HG03442 (cell line): ENCODE measurements around the gene COL16A1.

Experiments used
- ATAC-seq: cut with Tn5 transposase; IDR thresholded peaks from one replicate; pipeline ENCODE4 v1.9.1; 2021; ENCODE audit warnings: mild to moderate bottlenecking, moderate library complexity; ENCODE audit not compliant: unreplicated experiment

Gene COL16A1

GRCh38 chr1:31668303-31668883, 35.4 kb downstream of the COL16A1 start:
- no peak for ATAC-seq

DNA sequence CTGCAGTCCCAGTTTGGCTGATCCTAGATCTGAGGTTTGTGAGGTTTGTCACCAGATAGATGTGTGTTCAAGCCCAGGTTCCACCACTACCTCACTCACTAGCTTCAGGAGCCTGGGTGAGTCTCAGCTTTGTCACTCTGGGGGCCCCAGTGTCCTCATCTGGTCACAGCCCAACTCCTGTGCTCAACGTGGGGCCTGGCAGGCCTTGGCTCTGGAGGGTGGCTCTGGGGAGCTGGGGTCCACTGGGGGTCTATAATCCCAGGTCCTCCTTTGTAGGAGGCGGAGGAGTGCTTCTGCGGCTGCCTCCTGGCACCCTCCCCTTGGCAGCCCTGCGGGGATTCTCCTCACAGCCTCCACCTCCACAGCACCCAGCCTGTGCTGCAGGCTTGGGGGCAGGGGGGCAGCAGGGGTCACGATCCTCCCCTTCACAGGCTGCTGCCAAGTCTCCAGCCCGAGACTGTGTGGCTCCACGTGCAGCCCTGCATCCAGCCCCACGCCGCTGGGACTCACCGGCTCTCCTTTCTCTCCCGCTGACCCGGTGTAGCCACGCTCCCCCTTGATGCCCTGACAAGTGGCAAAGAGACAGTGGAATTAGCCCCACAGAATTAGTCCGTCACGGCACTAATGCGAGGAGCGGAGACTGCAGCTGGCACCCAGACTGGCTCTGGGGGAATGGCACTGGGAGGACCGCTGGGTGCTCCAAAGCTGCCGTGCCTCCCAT, 36.6 kb downstream of the COL16A1 start:
- ATAC-seq, result no peak

DNA sequence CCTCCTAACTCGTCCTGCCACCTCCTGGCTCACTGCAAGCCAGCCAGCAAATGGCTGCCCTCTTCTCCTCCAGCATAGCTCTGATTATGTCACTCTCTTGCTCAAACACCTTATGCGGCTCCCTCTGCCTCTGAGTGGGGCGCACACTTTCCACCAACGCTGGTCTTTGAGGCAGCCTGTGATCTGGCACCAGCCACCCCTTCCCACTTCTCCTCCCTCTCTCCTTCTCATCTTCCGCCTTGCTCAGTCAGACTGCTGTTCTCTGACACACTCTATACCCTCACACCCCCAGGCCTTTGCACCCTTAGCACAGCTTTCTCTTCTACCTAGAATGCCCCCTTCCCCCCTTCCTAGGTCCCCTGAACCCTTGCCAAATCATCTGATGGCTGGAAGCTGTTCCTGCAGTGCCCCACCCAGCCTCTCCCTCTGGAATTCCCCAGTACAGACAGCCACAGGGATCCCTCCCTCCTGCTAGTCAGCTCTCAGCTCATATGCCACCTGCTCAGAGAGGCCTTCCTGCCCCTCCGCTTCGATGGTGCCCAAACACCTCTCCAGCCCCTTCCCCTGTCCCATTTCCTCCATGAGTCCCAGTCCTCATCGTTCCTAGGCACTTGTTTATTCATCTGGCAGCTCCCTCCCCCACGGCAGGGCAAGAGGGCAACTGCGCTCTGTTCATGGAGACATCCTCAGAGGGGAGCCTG, 37.4 kb downstream of the COL16A1 start:
- no peak for ATAC-seq

DNA sequence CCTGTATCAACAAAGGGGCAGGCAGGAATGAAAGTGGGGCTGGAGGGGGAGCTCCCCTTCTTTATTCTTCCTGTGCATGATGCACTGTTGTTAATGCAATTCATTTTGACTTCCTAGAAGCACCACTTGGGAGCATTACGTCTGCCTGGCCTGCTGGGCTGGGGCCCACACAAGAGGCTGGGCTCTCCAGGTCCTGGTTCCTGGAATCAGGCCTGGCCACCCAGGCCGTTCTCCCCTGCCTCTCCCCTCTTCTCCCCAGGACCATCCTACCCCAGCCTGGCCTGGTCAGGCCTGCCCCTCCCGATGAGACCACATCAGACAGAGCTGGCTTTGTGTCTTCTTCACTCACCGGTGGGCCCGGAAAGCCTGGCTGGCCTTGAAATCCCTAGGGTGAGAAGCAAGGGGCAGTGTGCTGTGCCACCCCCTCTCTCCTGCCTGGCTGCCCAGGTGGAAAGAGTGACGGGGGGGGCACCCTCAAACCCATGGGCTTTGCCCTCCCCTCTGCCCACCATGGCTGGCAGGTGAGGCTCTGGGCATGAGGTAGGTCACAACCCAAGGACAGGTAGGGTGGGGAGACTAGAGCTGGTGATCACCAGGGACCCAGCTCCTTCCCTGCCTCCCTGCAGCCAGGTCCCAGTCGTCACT, 38.5 kb downstream of the COL16A1 start:
- ATAC-seq, result no peak

GRCh38 chr1:31664528-31664927, 39.3 kb downstream of the COL16A1 start:
- ATAC-seq, result no peak

DNA sequence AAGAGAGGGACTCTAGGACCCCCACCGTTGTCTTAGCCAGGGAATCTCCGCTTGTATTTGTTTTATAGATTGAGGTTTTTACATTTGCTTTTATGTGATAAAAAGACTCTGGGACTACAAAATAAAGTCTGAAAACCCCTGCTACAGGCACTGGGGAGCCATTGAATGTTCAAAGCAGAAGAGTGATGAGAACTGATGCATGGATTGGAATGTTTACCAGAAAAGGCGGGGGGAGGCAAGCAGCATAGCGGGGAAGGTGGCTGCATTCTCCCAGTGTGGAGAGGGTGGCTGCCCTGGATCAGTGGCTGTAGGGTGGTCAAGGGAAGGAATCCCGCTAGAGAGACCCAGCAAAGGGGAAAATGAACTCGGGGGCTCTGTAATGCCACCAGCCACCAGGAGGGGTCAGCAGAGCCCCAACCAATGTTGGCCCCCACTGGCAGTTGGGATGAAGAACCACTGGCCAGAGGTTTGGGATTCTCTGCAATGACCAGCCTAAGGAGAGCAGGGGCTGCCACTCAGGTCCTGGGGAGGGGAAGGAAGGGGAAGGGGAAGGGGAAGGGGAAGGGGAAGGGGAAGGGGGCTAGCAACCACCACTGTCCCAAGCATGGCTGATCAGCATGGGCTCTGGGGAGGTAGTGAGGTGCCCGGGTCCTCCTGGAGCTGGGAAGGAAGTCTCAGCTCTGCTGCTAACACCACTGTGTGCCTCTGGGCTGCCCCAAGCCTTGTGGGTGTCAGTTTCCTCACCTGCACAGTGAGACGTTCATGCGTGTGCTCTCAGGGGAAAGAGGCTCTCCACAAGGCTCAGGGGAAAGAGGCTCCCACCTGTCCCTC, 40.0 kb downstream of the COL16A1 start:
- ATAC-seq, result no peak

GRCh38 chr1:31662463-31662862, 41.4 kb downstream of the COL16A1 start:
- no peak for ATAC-seq

DNA sequence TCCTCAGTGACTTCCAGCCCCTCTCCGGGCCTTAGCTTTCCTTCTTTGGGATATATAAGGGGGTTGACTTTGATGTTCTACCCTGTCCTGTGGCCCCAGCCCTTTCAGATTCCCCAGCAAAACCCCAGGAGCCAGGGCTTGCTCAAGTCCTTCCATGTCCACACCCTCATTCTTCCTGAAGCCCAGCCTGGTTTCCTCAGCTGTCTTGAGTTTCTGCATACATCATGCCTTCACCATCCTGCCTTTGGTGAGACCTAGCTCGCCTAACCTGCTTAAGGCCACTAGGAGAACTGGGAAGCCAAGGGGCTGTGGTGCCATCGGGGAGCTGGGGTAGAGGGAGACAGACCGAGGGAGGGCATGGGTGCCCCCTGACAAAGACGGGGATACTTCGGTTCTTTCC, 42.0 kb downstream of the COL16A1 start:
- no peak for ATAC-seq

DNA sequence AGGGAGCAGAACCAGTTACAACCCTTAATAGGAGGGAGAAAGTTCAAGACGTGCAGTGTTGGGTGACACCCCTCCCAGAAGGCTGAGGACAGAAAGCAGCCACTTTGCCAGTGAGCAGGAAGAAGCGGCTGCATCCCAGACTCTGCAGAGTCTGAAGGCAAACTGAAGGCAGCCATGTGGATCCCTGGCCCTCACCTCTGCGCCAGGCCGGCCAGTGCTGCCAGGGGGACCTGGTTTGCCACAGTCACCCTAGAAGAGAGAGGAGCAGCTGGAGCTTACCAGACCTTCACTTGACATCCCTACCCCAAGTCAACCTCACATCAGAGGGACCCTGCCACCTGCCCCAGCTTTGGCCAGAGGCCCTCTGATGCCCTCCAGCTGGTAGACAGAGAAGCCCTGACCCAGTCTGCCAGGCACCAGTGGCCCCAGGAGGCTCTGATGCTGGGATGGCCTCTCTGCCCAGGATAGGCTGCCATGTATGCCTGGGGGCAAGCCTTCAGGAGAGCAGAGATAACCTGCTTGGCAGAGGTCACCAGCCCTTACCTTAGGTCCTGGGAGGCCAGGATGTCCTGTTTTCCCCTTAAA, 42.9 kb downstream of the COL16A1 start:
- no peak for ATAC-seq

DNA sequence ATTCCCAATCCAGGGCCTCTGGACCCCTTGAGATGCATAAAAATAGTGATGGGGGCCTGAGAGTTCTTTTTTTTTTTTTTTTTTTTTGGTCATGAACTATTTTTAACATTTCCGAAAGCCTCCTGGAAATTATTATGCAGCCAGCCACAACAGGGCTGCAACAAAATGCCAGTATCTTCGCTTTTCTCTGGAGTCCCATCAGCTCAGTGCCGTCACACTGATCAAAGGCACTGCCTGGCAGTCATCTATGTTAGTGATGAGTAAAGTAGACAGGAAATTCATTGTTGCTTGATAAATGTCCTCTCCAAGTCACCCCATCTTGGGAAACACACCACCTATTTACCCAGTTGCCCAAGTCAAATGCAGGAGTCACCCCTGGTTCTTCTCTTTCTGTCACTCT, 43.9 kb downstream of the COL16A1 start:
- ATAC-seq, result no peak

GRCh38 chr1:31658721-31659120, 45.1 kb downstream of the COL16A1 start:
- no peak for ATAC-seq

DNA sequence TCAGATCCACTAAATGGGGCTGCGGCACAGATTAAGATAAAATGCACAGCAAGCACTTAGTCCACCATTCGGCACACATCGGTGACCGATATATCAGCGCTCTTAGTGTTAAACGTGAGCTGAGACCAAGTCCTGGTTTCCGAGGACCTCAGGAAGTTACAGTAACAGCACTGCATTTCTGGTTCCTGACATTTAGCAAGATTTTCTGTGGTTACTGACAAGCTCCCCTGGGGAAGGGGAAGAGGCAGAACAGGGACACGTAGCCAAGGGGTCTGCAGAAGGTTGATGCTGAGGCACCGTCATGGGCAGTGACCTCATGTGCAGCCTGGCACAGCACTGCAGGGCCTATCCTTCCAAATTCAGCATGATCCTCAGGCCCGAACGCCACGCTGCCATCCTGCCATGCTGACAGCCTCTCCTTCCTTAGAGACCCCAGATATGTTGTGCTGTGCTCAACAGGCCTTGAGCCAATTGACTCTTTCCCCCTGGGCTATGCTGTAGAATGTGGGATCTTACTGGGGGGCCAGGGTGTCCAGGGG, 45.8 kb downstream of the COL16A1 start:
- no peak for ATAC-seq

DNA sequence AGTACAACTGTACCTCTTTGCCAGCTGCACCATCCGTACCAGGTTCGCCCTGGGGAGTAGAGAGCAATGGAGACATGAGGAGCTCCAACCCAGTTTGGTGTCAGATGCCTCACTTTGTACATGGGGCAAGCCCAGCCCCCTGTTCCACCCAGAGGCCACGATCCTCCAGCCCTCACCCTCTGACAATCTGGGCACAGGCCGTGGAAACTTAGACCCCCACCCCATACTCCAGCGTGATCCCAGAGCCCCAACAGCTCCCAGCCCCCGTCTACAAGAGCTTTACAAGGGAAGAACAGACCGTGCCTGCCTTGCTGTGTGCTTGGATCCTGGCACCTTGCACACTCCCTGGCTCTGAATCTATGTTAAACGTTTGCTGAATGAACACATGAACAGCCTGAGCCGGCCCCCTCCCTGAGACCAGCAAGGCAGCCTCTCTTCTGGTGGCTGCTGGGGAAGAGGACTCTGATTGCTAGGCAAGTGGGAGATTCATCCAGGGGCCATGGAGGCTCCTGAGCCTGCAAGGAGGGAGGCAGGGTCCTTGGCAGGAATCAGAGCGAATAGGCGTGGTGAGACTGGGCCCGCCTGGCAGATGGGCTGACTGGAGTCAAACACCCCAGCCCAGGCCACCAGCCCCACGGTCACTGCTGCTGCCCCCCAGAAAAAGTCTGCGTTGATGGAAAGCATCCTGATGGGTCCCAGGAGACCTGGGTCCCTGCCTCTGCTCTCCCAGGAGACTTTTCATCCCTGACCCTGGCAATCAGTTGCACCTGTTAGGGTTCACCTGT, 46.6 kb downstream of the COL16A1 start:
- ATAC-seq, result no peak

DNA sequence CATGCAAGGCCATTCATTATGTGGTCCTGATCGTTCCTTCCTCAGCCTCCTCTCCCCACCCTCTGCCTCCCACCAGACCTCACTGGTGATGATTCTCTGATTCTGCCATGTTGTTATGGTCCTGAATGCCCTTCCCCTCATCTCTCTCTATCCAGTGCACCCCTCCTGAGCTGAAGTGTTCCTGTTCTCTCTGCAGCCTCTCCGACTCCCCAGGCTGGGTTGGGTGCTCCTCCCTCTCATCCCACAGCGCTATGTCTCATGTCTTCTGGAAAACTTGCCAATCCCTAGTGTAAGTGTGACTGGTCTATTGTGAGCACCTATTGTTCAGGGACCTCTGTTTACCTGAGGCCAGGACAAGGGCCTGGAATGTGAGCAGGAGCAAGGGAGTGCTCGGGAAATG, 48.1 kb downstream of the COL16A1 start:
- ATAC-seq, result no peak

GRCh38 chr1:31655104-31655503, 48.7 kb downstream of the COL16A1 start:
- no peak for ATAC-seq

- ATAC-seq, result no peak
Observed at GRCh38 chr1:31654474-31654776, 49.4 kb downstream of the COL16A1 start.

DNA sequence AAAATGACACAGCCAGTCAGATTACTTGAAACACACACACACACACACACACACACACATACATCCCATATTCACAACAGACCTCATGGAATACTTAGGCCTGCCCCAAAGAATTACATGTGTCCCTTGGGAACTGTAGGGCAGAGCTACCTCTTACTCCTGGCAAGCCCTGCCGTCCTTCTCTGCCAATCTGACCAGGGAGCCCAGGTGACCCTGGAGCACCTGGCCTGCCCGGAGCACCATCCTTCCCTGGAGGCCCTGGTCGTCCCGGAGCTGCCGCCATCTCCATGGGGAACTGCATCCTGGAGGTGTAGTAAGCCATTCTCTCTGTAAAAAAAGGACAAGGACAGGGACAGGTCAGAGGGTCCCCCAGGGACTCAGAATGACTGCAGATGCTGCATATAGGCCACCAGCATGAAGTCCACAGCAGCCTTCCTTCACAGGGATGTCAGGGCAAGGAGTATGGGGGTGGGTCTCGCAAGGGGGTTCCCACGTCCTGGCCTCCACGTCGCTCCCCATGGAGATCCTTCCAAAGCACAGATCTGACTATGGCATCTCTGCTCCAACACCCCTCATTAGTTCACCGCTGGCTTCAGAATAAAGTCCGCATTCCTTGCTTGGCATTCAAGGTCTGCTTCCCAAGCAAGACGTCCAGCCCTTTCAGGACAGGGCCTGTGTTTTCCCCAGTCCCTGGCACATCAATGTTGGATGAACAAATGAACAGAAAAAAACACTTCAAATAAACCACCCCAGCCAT, 49.9 kb downstream of the COL16A1 start:
- ATAC-seq, result no peak

GRCh38 chr1:31652891-31653499, 50.8 kb downstream of the COL16A1 start:
- ATAC-seq, result no peak

DNA sequence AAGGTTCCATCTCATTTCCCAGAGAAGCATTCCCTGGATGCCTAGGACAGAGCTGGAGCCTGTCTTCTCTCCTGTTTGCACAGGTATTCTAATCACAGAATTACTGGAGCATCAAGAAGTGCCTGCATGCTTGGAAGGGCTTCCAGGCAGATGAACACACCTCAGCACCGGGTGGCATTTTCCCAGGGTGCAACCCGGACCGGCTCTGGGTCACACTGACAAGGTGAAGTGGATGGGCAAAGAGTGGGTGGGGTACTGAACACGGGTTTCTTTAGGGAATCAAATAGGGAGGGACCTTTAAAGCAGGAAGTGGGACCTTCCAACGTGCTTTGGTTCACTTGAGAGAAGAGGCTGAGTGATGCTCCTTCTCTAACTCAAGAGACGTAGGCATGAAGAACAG, 52.1 kb downstream of the COL16A1 start:
- ATAC-seq, result no peak
